ENCODE results near the gene STPG3.

Gene STPG3

DNA sequence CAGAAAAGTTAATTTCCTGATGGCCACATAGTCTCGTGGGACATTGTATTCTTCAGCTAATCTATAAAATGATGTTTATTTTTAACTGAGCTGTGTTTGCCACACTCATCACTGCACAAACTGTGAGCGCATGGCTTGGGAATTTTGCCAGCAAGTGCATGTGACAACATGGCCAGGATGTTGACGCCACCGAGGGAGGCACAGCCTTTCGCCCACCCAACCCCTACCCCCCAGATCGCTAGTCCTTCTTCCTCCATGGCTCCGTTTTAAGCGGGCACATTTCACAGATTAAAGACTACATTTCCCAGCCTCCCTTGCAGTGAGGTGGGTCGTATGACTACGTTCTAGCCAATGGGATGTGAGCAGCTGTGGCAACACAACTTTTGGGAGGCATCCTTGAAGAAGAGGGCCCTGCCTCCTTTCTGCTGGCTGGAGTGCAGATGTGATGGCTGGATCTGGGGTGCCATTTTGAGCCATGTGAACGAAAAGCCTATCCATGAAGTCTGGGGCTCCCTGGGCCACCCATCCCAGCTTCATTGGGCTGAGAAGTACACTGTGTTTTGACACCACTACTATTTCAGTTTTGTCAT, 43.1 kb downstream of the STPG3 start:
- Histone ChIP-seq H3K14ac (ENCODE audit: low read length in 2 of 2) (no peak overlapping the region), H2BK120ac (ENCODE audit: low read depth, low read length) (no peak overlapping the region), H3K4me3 (ENCODE audit: insufficient read depth in 1 of 2, low read depth in 1 of 2, low read length in 2 of 2) (no peak overlapping the region), H3K9me3 (ENCODE audit: control insufficient read depth, low read length) (peaks cover 4% of the 10 kb centered on the region), H3K27me3 (ENCODE audit: control insufficient read depth in 1 of 2, insufficient read depth in 1 of 2, low read length in 2 of 2) (peaks cover 48 to 58% of the 10 kb centered on the region in 2 experiments), H2AFZ (ENCODE audit: low read depth, low read length) (no peak overlapping the region), H3K79me1 (replicated peaks; ENCODE audit: low read length, poor library complexity, severe bottlenecking) (no peaks in the 10 kb centered on the region), H3K9ac (ENCODE audit: low read length) (no peak overlapping the region), H4K8ac (ENCODE audit: low read length) (no peak overlapping the region), H3K4me2 (ENCODE audit: low read length, poor library complexity, severe bottlenecking) (no peak overlapping the region), H2BK5ac (ENCODE audit: low read depth, low read length, poor library complexity, severe bottlenecking) (no peak overlapping the region), H3K36me3 (ENCODE audit: control insufficient read depth in 1 of 2, insufficient read depth in 2 of 2, low read depth in 1 of 2, low read length in 2 of 2) (peaks cover 0 to 4% of the 10 kb centered on the region in 2 experiments), H3K4me1 (ENCODE audit: control insufficient read depth, insufficient read depth, low read depth, low read length) (peaks cover 21% of the 10 kb centered on the region), H4K91ac (ENCODE audit: low read length) (no peak overlapping the region), H2AK5ac (ENCODE audit: low read length, severe bottlenecking) (no peak overlapping the region), H3K4ac (ENCODE audit: low read depth in 1 of 2, low read length in 2 of 2) (no peak overlapping the region), H3K27ac (ENCODE audit: low read length, poor library complexity, severe bottlenecking) (no peak overlapping the region), H2BK15ac (ENCODE audit: low read depth, poor library complexity, severe bottlenecking) (no peak overlapping the region), H3K18ac (ENCODE audit: low read depth in 1 of 2, low read length in 2 of 2) (no peak overlapping the region), H3K23ac (ENCODE audit: low read length in 2 of 2) (no peak overlapping the region), H2BK12ac (ENCODE audit: low read length in 2 of 2) (no peak overlapping the region)
- 81% methylated on average over 10 of the region's 11 CpGs for WGBS
- DNase-seq: peak; percentile 39

DNA sequence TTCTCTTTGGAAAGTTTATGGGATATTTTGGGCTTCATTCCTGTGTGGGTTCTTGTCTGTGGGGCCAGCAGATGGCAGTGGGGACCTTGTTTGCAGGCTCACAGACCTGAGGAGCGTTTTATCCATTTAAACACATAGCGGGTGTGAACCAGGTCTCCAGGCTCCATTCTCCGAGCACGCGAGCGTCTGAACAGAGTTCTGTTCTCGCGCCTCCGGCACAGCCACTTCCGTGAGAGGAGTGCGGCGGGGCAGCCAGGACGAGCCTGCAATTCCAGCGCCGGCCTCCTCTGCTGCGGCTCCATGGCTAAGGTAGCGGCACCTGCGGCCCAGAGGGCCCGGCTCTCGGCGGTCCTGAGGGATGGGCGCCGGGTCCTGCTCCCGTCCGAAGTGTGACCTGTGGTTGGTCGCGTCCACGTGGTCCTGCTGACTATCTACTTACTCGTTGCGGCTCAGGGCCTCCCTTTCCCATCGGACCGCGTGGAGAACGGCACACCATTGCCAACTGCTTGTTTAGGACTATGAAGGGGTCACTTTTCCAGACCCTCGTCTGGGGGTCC, 43.7 kb downstream of the STPG3 start:
- Histone ChIP-seq H3K18ac (ENCODE audit: low read depth in 1 of 2, low read length in 2 of 2) (no peak overlapping the region), H2AK5ac (ENCODE audit: low read length, severe bottlenecking) (no peak overlapping the region), H3K36me3 (ENCODE audit: control insufficient read depth in 1 of 2, insufficient read depth in 2 of 2, low read depth in 1 of 2, low read length in 2 of 2) (peaks cover 0 to 4% of the 10 kb centered on the region in 2 experiments), H2BK120ac (ENCODE audit: low read depth, low read length) (no peak overlapping the region), H3K9ac (ENCODE audit: low read length) (no peak overlapping the region), H3K27me3 (ENCODE audit: control insufficient read depth in 1 of 2, insufficient read depth in 1 of 2, low read length in 2 of 2) (peaks cover 54 to 63% of the 10 kb centered on the region in 2 experiments), H4K91ac (ENCODE audit: low read length) (peak overlapping the region; percentile 66), H3K4me2 (ENCODE audit: low read length, poor library complexity, severe bottlenecking) (peak overlapping the region; percentile 71), H3K4me3 (ENCODE audit: insufficient read depth in 1 of 2, low read depth in 1 of 2, low read length in 2 of 2) (no peak overlapping the region), H4K8ac (ENCODE audit: low read length) (peak overlapping the region; percentile 30), H3K23ac (ENCODE audit: low read length in 2 of 2) (no peak overlapping the region), H2BK12ac (ENCODE audit: low read length in 2 of 2) (peak overlapping the region in 1 of 2 experiments; percentile 59), H3K27ac (ENCODE audit: low read length, poor library complexity, severe bottlenecking) (no peak overlapping the region), H3K4ac (ENCODE audit: low read depth in 1 of 2, low read length in 2 of 2) (no peak overlapping the region), H3K9me3 (ENCODE audit: control insufficient read depth, low read length) (peaks cover 4% of the 10 kb centered on the region), H2AFZ (ENCODE audit: low read depth, low read length) (no peak overlapping the region), H3K14ac (ENCODE audit: low read length in 2 of 2) (no peak overlapping the region), H2BK15ac (ENCODE audit: low read depth, poor library complexity, severe bottlenecking) (no peak overlapping the region), H3K79me1 (replicated peaks; ENCODE audit: low read length, poor library complexity, severe bottlenecking) (no peaks in the 10 kb centered on the region), H2BK5ac (ENCODE audit: low read depth, low read length, poor library complexity, severe bottlenecking) (no peak overlapping the region), H3K4me1 (ENCODE audit: control insufficient read depth, insufficient read depth, low read depth, low read length) (peaks cover 21% of the 10 kb centered on the region)
- DNase-seq: peak; percentile 54
- 16% methylated on average over 29 of the region's 35 CpGs for WGBS

DNA sequence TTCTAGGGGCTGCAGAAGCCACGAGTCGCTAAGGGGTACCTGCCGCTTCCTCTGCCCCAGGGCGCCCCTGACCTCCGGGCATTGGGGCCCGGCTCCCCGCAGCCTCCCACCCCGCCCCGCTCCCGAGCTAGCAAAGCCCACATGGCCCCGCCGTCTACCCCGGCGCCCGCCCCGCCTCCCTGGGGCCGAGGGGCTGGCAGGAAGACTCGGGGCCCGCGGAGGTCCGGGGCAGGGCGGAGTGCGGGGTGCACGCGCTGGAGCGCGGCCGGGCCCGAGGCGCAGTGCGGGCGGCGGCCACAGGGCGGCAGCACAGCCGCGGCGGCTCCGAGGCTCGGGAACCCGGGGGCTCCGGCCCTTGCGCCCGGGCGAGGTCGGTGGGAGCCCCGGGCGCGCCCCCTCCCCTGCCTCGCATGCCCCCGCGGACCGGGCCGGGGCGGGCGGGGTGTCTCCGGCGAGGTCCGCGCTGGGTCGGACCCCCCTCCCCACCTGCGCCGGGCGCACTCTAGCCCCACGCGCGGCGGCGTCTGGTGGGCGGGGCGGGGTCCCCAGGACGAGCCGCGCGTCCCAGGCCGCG, 44.2 kb downstream of the STPG3 start:
- Histone ChIP-seq H4K8ac (ENCODE audit: low read length) (no peak overlapping the region), H3K9ac (ENCODE audit: low read length) (no peak overlapping the region), H3K79me1 (replicated peaks; ENCODE audit: low read length, poor library complexity, severe bottlenecking) (no peaks in the 10 kb centered on the region), H2AFZ (ENCODE audit: low read depth, low read length) (no peak overlapping the region), H3K4me1 (ENCODE audit: control insufficient read depth, insufficient read depth, low read depth, low read length) (peaks cover 21% of the 10 kb centered on the region), H2BK15ac (ENCODE audit: low read depth, poor library complexity, severe bottlenecking) (no peak overlapping the region), H3K27me3 (ENCODE audit: control insufficient read depth in 1 of 2, insufficient read depth in 1 of 2, low read length in 2 of 2) (peaks cover 59 to 69% of the 10 kb centered on the region in 2 experiments), H3K18ac (ENCODE audit: low read depth in 1 of 2, low read length in 2 of 2) (peak overlapping the region in 1 of 2 experiments; percentile 48), H3K23ac (ENCODE audit: low read length in 2 of 2) (no peak overlapping the region), H3K9me3 (ENCODE audit: control insufficient read depth, low read length) (peaks cover 4% of the 10 kb centered on the region), H3K36me3 (ENCODE audit: control insufficient read depth in 1 of 2, insufficient read depth in 2 of 2, low read depth in 1 of 2, low read length in 2 of 2) (peaks cover 0 to 4% of the 10 kb centered on the region in 2 experiments), H3K4me2 (ENCODE audit: low read length, poor library complexity, severe bottlenecking) (peak overlapping the region; percentile 71), H2AK5ac (ENCODE audit: low read length, severe bottlenecking) (no peak overlapping the region), H2BK12ac (ENCODE audit: low read length in 2 of 2) (no peak overlapping the region), H3K4ac (ENCODE audit: low read depth in 1 of 2, low read length in 2 of 2) (no peak overlapping the region), H4K91ac (ENCODE audit: low read length) (no peak overlapping the region), H3K4me3 (ENCODE audit: insufficient read depth in 1 of 2, low read depth in 1 of 2, low read length in 2 of 2) (peak overlapping the region in 1 of 2 experiments; percentile 48), H2BK120ac (ENCODE audit: low read depth, low read length) (peak overlapping the region; percentile 82), H3K14ac (ENCODE audit: low read length in 2 of 2) (peak overlapping the region in 1 of 2 experiments; percentile 51), H3K27ac (ENCODE audit: low read length, poor library complexity, severe bottlenecking) (no peak overlapping the region), H2BK5ac (ENCODE audit: low read depth, low read length, poor library complexity, severe bottlenecking) (no peak overlapping the region)
- DNase-seq: no peak
- 7% methylated on average over 39 of the region's 76 CpGs for WGBS

Data from mesenchymal stem cell (in vitro differentiated cells and primary cell).